Aorta (tissue), 5 donors: ENCODE results near the gene CDX1. TPM values are rescaled to one million over a fixed set of nuclear protein-coding genes. Genes with fewer than 3 reads are reported as not detected.

Experiments used
- ATAC-seq: fragments of 200-7000 bp; cut with Tn5 transposase; one replicate; pipeline ENCODE4 v1.9.1; 2022; ENCODE audit warnings: moderate library complexity; ENCODE audit not compliant: low FRiP score
- DNase-seq, 2 donors: peaks; one replicate each; pipeline ENCODE4 v3.0.0-alpha.2; 2020
- H3K27ac ChIP-seq, 2 donors: one replicate each; pipeline ENCODE4 v1.5.1; 2013; ENCODE audit warnings: low read length in 2 of 2, mild to moderate bottlenecking in 2 of 2, moderate library complexity in 2 of 2, control low read depth in 1 of 2, inconsistent platforms in 1 of 2, low read depth in 1 of 2
- H3K27me3 ChIP-seq, 2 donors: one replicate each; pipeline ENCODE4 v1.6.1; 2013; ENCODE audit warnings: control low read depth in 1 of 2, low read length in 1 of 2, mild to moderate bottlenecking in 1 of 2, moderate library complexity in 1 of 2; ENCODE audit not compliant: insufficient read depth in 2 of 2, control insufficient read depth in 1 of 2
- H3K36me3 ChIP-seq, 2 donors: one replicate each; pipeline ENCODE4 v1.6.1; 2013; ENCODE audit warnings: control low read depth in 1 of 2, low read length in 1 of 2, mild to moderate bottlenecking in 1 of 2; ENCODE audit not compliant: insufficient read depth in 2 of 2, control insufficient read depth in 1 of 2
- H3K4me1 ChIP-seq, 2 donors: one replicate each; pipeline ENCODE4 v1.6.1; 2013; ENCODE audit warnings: low read length in 2 of 2, control low read depth in 1 of 2, mild to moderate bottlenecking in 1 of 2, moderate library complexity in 1 of 2; ENCODE audit not compliant: insufficient read depth in 2 of 2, control insufficient read depth in 1 of 2
- H3K4me3 ChIP-seq, 2 donors: one replicate each; pipeline ENCODE4 v1.5.1; 2013; ENCODE audit warnings: low read length in 2 of 2, control low read depth in 1 of 2, mild to moderate bottlenecking in 1 of 2
- H3K9me3 ChIP-seq: one replicate; pipeline ENCODE4 v1.6.1; 2013; ENCODE audit warnings: mild to moderate bottlenecking, low read length; ENCODE audit not compliant: control insufficient read depth
- WGBS, 2 donors: extraction: QIAGEN DNeasy Blood & Tissue Kit; methylation state at CpG; one replicate each; pipeline ENCODE4 v1.1.7; 2013; 5-methylcytosine and 5-hydroxymethylcytosine counted together
- intact Hi-C, 2 donors: fragments of 100-400 bp; cut with DNase I; formaldehyde crosslinking; loops; one replicate each; pipeline versions ENCODE4 v1.14.2 to v1.15.0; 2022
- long read RNA-seq, 2 donors: library from polyadenylated mRNA; unstranded; transcript quantifications; one replicate each; pipeline ENCODE4 v2.0.0, GENCODE V29; 2020 to 2021
- polyA plus RNA-seq, 2 donors: library from polyadenylated mRNA; stranded (reverse); fragments of 200-250 nt; gene quantifications; one replicate each; pipeline ENCODE4 v1.2.3, GENCODE V29; 2013
- total RNA-seq, 2 donors: library from RNA; stranded (reverse); fragmentation: NEBNext Ultra II Directional; extraction: Animal tissue kit (Norgen Biotek cat#: 25700); gene quantifications; one replicate each; pipeline ENCODE4 v1.2.1, GENCODE V29; 2021
- donor health status: healthy with polysubstance abuse.
- donor health status: Bipolar disorder and iron deficiency.
- donor health status: DM: no; HTN: no; CAD: no.
- donor health status: DM: no; HTN: no; CAD: no.
- donor health status: DM: yes; HTN: yes; CAD: no.

CDX1 gene
- total RNA-seq (not detected), polyA plus RNA-seq (10 to 100 TPM in 1 of 2 donors, under 1 TPM in 1; 0.69 to 30.2 TPM)
- long read RNA-seq, donor 1: 0 reads
- long read RNA-seq, donor 2: 0 reads

DNA sequence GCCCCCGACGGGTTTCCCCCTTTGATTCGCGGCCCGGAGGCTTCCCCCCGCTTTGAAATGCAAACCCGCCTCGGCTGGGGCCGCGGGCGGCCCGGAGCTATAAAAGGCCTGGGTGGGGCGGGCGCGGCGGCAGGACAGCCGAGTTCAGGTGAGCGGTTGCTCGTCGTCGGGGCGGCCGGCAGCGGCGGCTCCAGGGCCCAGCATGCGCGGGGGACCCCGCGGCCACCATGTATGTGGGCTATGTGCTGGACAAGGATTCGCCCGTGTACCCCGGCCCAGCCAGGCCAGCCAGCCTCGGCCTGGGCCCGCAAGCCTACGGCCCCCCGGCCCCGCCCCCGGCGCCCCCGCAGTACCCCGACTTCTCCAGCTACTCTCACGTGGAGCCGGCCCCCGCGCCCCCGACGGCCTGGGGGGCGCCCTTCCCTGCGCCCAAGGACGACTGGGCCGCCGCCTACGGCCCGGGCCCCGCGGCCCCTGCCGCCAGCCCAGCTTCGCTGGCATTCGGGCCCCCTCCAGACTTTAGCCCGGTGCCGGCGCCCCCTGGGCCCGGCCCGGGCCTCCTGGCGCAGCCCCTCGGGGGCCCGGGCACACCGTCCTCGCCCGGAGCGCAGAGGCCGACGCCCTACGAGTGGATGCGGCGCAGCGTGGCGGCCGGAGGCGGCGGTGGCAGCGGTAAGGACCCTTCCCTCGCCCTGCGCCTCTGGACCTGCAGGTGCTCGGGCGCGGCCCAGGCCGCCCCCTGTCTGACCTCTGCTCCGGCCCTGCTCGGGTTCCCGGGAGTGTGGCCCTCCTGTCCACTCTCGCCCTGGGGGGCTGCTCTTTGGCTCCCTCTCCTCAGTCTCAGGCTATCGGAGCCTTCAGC is at the start of gene CDX1:
Gene CDX1 (plus strand): TSS at position 129 of the 862 bp plus-strand sequence. CDS start 99 bp downstream, at position 228.
- intact Hi-C loops: no loop called here
- DNase-seq: no peak

DNA sequence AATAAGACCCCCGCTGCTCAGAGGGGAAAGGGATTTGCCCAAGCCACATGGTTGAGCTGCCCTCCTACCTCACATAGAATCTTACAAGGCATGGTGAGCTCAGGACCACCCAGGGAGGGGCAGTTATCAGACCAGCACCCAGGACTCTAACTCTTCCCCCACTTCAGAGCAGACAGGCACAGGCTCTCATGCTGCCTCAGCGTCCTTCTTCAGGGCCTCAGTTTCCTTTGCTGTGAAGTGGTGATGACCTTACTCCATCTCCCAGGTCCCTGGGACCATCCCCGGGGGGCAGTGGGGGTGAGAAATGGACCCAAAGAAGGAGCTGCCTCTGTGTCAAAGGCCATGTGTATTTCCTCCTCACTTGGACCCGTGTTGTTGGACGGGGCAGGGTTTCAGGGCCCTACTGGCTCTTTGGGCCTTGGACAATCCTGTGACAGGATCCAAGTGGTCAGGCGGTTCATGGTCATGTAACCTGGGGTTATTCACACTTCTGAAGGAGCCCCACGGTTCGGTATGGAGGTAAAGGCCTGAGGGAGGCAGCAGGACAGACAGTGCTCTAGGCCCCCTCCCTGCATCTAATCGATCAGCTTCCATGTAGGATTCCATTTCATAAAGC is 48.5 kb upstream of the CDX1 start:
- H3K4me3 ChIP-seq: no peak overlapping the region
- H3K36me3 ChIP-seq: peaks cover 6 to 12% of the 10 kb centered on the region in 2 donors
- no peaks in the 10 kb centered on the region for H3K27me3 ChIP-seq
- H3K4me1 ChIP-seq: no peaks in the 10 kb centered on the region
- no peaks in the 10 kb centered on the region for H3K9me3 ChIP-seq
- H3K27ac ChIP-seq: no peak overlapping the region
- intact Hi-C loops: no loop called here
- WGBS, 2 donors: 73 to 77% methylated on average over 9 of the region's 9 CpGs
- ATAC-seq (no peak), DNase-seq (no peak)

More for the DNA sequence above, at the start of gene CDX1:
- 68 to 70% methylated on average over 78 to 93 of the region's 93 CpGs for WGBS, 2 donors
- no peaks in the 10 kb centered on the region for H3K4me1 ChIP-seq
- no peaks in the 10 kb centered on the region for H3K36me3 ChIP-seq
- no peaks in the 10 kb centered on the region for H3K27me3 ChIP-seq
- H3K4me3 ChIP-seq: no peak within 1 kb of the TSS
- no peaks in the 10 kb centered on the region for H3K9me3 ChIP-seq
- no peak within 1 kb of the TSS for H3K27ac ChIP-seq
- ATAC-seq: no peak

GRCh38 chr5:150118561-150119229 is 47.9 kb upstream of the CDX1 start:
- DNase-seq (peak; percentile 32 to 45), ATAC-seq (no peak)
- Histone ChIP-seq H3K36me3 (peaks cover 6 to 14% of the 10 kb centered on the region in 2 donors), H3K27me3 (no peaks in the 10 kb centered on the region), H3K9me3 (no peaks in the 10 kb centered on the region), H3K4me3 (no peak overlapping the region), H3K27ac (no peak overlapping the region), H3K4me1 (no peaks in the 10 kb centered on the region)
- intact Hi-C loops: no loop called here
- WGBS, 2 donors: 85 to 88% methylated on average over 11 of the region's 11 CpGs

DNA sequence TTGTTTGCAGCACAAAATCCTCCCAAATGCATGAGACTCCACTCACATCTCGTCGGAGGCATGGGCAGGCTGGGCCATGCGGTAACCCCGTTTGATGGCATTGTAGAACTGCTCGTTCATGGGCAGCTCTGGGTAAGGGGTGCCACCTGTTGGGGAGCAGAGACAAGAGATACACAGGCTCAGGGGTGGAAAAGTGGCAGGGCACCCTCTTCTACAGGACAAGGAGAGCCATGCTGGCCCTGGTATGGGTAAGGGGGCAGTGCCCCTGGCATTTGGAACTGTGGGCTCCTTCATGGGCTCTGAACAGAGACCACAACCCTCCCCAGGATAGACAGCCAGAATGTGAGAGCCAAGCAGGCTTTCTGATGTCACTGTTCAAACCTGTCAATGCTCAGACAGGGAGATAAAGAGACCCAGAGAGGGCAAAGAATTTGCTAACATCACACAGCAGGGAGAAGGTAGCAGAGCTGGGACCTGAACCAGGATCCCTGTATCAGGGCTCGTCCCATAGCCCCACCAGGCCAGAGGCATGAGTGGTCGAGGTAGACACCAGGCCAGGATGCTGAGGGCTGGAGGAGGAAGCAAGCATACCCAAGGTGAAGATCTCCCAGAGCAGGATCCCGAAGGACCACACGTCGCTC is 47.0 kb upstream of the CDX1 start:
- 77 to 78% methylated on average over 10 of the region's 10 CpGs for WGBS, 2 donors
- intact Hi-C loops: no loop called here
- ATAC-seq (no peak), DNase-seq (peak; percentile 51 to 57)
- no peaks in the 10 kb centered on the region for H3K9me3 ChIP-seq
- H3K4me3 ChIP-seq: no peak overlapping the region
- H3K27me3 ChIP-seq: no peaks in the 10 kb centered on the region
- H3K4me1 ChIP-seq: no peaks in the 10 kb centered on the region
- H3K36me3 ChIP-seq: peaks cover 9 to 14% of the 10 kb centered on the region in 2 donors
- no peak overlapping the region for H3K27ac ChIP-seq

DNA sequence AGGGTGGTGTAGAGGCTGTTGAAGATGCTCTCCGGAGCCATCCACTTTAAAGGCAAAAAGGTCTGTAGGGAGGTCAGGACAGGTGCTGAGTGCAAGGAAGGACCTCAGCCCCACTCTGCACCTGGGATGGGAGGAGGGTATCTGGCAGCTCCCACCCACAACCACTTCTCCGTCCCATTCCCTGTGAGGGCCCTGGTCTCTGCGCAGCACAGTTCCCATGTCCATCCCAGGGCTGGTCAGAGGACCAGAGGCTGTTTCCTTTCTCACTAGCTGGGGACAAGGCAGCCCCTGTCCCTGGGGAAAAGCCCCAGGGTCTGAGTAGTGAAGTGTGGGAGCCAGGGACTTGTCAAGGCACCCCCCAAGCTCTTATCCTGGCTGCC is 46.5 kb upstream of the CDX1 start:
- peaks cover 9 to 14% of the 10 kb centered on the region in 2 donors for H3K36me3 ChIP-seq
- WGBS, 2 donors: 88 to 91% methylated on average over 3 of the region's 3 CpGs
- intact Hi-C loops: no loop called here

DNA sequence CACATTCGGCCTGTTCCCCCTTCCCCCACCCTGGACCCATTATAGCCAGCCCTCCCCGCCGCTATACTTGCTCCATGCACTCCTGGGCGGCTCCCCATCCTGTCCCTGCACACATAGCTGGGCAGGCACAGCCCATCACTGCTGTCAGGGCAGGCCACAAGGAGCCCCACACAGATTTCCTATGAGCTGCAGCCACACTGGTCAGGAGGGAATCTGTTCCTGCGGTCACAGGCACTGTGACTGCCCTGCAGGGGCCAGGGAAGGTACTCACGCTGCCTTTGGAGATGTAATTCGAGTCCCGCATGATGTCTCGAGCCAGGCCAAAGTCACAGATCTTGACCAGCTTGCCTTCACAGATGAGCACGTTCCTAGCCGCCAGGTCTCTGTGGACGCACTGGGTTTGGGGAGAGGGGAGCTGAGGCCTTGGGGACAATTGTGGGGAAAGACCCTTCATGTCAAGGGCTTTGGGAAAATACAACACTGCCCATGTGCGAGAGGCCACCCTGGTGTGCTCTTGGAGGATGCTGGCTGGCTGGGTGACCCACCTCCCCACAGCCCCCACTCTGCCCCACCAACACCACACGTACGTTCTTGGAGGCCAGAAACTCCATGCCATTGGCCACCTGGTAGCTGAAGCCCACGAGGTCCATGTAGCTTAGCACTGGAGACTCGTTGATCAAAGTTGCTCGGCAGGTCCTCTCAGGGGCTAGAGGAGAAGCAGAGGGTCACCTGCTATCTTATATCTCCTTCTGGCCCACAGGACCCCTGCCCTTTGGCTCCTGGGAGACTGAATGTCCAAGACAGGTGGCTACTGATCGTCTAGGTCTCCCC is 45.7 kb upstream of the CDX1 start:
- H3K27me3 ChIP-seq: no peaks in the 10 kb centered on the region
- no peak for ATAC-seq
- DNase-seq: peak; percentile 34 to 55
- H3K36me3 ChIP-seq: peaks cover 9 to 22% of the 10 kb centered on the region in 2 donors
- intact Hi-C loops: no loop called here
- H3K4me1 ChIP-seq: no peaks in the 10 kb centered on the region
- no peak overlapping the region for H3K27ac ChIP-seq
- H3K4me3 ChIP-seq: no peak overlapping the region
- WGBS, 2 donors: 75% methylated on average over 19 of the region's 19 CpGs
- no peaks in the 10 kb centered on the region for H3K9me3 ChIP-seq

More for the DNA sequence above, 46.5 kb upstream of the CDX1 start:
- no peaks in the 10 kb centered on the region for H3K27me3 ChIP-seq
- ATAC-seq (no peak), DNase-seq (no peak)
- no peaks in the 10 kb centered on the region for H3K9me3 ChIP-seq
- H3K4me1 ChIP-seq: no peaks in the 10 kb centered on the region
- no peak overlapping the region for H3K4me3 ChIP-seq
- no peak overlapping the region for H3K27ac ChIP-seq

- no peaks in the 10 kb centered on the region for H3K4me1 ChIP-seq
- 88 to 93% methylated on average over 14 of the region's 14 CpGs for WGBS, 2 donors
- DNase-seq (no peak), ATAC-seq (no peak)
- peaks cover 9 to 22% of the 10 kb centered on the region in 2 donors for H3K36me3 ChIP-seq
- no peaks in the 10 kb centered on the region for H3K9me3 ChIP-seq
- no peak overlapping the region for H3K4me3 ChIP-seq
- no peaks in the 10 kb centered on the region for H3K27me3 ChIP-seq
- intact Hi-C loops: no loop called here
- no peak overlapping the region for H3K27ac ChIP-seq
Observed at GRCh38 chr5:150121448-150122157, 45.0 kb upstream of the CDX1 start.
